ENCODE results near the gene ANKRD34A.

Gene ANKRD34A

GRCh38 chr1:145912128-145912641, 52.2 kb downstream of the ANKRD34A start:
- DNase-seq (ENCODE audit: extremely low read depth in 1 of 2, low read depth in 1 of 2): no peak
